Keratinocyte (primary cell): ENCODE data around the gene SRPK1.

ENCODE experiments used
- EZH2 ChIP-seq: IDR thresholded peaks from one replicate; pipeline ENCODE4 v1.6.1; 2012; ENCODE audit warnings: inconsistent platforms, mild to moderate bottlenecking, low read length, moderate library complexity
- TF ChIP-seq, protein P1 (sequence below), 3 experiments: IDR thresholded peaks in 1 of 3; conservative IDR thresholded peaks in 1 of 3; optimal IDR thresholded peaks in 1 of 3; 2 replicates in 2 of 3; 3 replicates in 1 of 3; pipeline versions ENCODE3 to v1.5.1; 2011; ENCODE audit warnings: low read length in 3 of 3, mild to moderate bottlenecking in 3 of 3, moderate library complexity in 2 of 3, control low read depth in 1 of 3, inconsistent platforms in 1 of 3; ENCODE audit not compliant: insufficient read depth in 2 of 3; ENCODE audit errors: extremely low read depth in 1 of 3

DNA sequence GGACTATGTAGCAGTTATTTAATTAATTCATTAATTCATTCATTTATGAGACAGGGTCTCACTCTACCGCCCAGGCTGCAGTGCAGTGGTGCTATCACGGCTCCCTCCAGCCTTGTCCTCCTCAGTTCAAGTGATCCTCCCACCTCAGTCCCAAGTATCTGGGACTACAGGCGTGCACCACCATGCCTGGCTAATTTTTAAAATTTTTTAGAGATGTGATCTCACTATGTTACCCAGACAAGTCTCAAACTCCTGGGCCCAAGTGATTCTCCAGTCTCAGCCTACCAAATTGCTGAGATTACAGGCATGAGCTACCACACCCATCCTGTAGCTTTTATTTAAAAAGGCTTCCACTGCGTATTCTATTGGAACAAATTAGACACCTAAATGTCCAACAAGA lies 23.4 kb downstream of the SRPK1 start:
- TF ChIP-seq, protein P1, sequence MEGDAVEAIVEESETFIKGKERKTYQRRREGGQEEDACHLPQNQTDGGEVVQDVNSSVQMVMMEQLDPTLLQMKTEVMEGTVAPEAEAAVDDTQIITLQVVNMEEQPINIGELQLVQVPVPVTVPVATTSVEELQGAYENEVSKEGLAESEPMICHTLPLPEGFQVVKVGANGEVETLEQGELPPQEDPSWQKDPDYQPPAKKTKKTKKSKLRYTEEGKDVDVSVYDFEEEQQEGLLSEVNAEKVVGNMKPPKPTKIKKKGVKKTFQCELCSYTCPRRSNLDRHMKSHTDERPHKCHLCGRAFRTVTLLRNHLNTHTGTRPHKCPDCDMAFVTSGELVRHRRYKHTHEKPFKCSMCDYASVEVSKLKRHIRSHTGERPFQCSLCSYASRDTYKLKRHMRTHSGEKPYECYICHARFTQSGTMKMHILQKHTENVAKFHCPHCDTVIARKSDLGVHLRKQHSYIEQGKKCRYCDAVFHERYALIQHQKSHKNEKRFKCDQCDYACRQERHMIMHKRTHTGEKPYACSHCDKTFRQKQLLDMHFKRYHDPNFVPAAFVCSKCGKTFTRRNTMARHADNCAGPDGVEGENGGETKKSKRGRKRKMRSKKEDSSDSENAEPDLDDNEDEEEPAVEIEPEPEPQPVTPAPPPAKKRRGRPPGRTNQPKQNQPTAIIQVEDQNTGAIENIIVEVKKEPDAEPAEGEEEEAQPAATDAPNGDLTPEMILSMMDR (optimal IDR thresholded peaks at IDR 0.05 in 1 of 3, IDR thresholded peaks at IDR 0.05 in 1 of 3, conservative IDR thresholded peaks at IDR 0.05 in 1 of 3; ENCODE audit: extremely low read depth in 1 of 3, insufficient read depth in 2 of 3, low read length in 3 of 3) = no peak
- no peak for TF ChIP-seq EZH2
